ENCODE results near the gene HGD. TPM values are rescaled to one million over a fixed set of nuclear protein-coding genes. Genes with fewer than 3 reads are reported as not detected.

The HGD gene
- total and polyA plus RNA-seq, 4 donors, result 0.39 to 10.0 (median 1.2) TPM; not detected in 1

- H3K4me3 ChIP-seq (ENCODE audit: low read length in 2 of 2), result no peak overlapping the region
- ATAC-seq (ENCODE audit: low FRiP score) (no peak), DNase-seq (no peak)
- 37 to 50% methylated on average over 5 of the region's 5 CpGs for WGBS, 2 donors
- H3K27ac ChIP-seq (ENCODE audit: low read depth in 1 of 2, low read length in 2 of 2), result no peak overlapping the region
- H3K4me1 ChIP-seq (ENCODE audit: control insufficient read depth in 1 of 2, insufficient read depth in 2 of 2, low read length in 2 of 2), result no peaks in the 10 kb centered on the region
- peaks cover 1% of the 10 kb centered on the region for H3K9me3 ChIP-seq (ENCODE audit: control insufficient read depth, low read length)
- H3K27me3 ChIP-seq (ENCODE audit: control insufficient read depth in 1 of 2, insufficient read depth in 2 of 2, low read length in 1 of 2), result peaks cover 0 to 2% of the 10 kb centered on the region in 2 donors
- no peaks in the 10 kb centered on the region for H3K36me3 ChIP-seq (ENCODE audit: control insufficient read depth in 1 of 2, insufficient read depth in 2 of 2, low read length in 1 of 2)
- intact Hi-C loops (cut with DNase I), result no loop called here
Measured at GRCh38 chr3:120661945-120662344, 20.1 kb downstream of the HGD start.

- 4 to 8% methylated on average over 2 of the region's 2 CpGs for WGBS, 2 donors
- Histone ChIP-seq H3K27me3 (ENCODE audit: control insufficient read depth in 1 of 2, insufficient read depth in 2 of 2, low read length in 1 of 2) (peaks cover 0 to 2% of the 10 kb centered on the region in 2 donors), H3K27ac (ENCODE audit: low read depth in 1 of 2, low read length in 2 of 2) (no peak overlapping the region), H3K4me1 (ENCODE audit: control insufficient read depth in 1 of 2, insufficient read depth in 2 of 2, low read length in 2 of 2) (no peaks in the 10 kb centered on the region), H3K36me3 (ENCODE audit: control insufficient read depth in 1 of 2, insufficient read depth in 2 of 2, low read length in 1 of 2) (no peaks in the 10 kb centered on the region), H3K9me3 (ENCODE audit: control insufficient read depth, low read length) (peaks cover 1% of the 10 kb centered on the region), H3K4me3 (ENCODE audit: low read length in 2 of 2) (no peak overlapping the region)
- intact Hi-C loops (cut with DNase I), result no loop called here
- DNase-seq (no peak), ATAC-seq (ENCODE audit: low FRiP score) (no peak)
Measured at GRCh38 chr3:120661106-120661905, 20.7 kb downstream of the HGD start.

- DNase-seq (no peak), ATAC-seq (ENCODE audit: low FRiP score) (no peak)
- intact Hi-C loops (cut with DNase I), result no loop called here
- H3K4me1 ChIP-seq (ENCODE audit: control insufficient read depth in 1 of 2, insufficient read depth in 2 of 2, low read length in 2 of 2), result no peaks in the 10 kb centered on the region
- peaks cover 1% of the 10 kb centered on the region for H3K9me3 ChIP-seq (ENCODE audit: control insufficient read depth, low read length)
- H3K4me3 ChIP-seq (ENCODE audit: low read length in 2 of 2), result no peak overlapping the region
- 85 to 97% methylated on average over 2 of the region's 2 CpGs for WGBS, 2 donors
- H3K36me3 ChIP-seq (ENCODE audit: control insufficient read depth in 1 of 2, insufficient read depth in 2 of 2, low read length in 1 of 2), result no peaks in the 10 kb centered on the region
- no peak overlapping the region for H3K27ac ChIP-seq (ENCODE audit: low read depth in 1 of 2, low read length in 2 of 2)
- H3K27me3 ChIP-seq (ENCODE audit: control insufficient read depth in 1 of 2, insufficient read depth in 2 of 2, low read length in 1 of 2), result peaks cover 0 to 2% of the 10 kb centered on the region in 2 donors
Measured at GRCh38 chr3:120659834-120660233, 22.2 kb downstream of the HGD start.

- peaks cover 1% of the 10 kb centered on the region for H3K9me3 ChIP-seq (ENCODE audit: control insufficient read depth, low read length)
- no peaks in the 10 kb centered on the region for H3K4me1 ChIP-seq (ENCODE audit: control insufficient read depth in 1 of 2, insufficient read depth in 2 of 2, low read length in 2 of 2)
- WGBS, 2 donors, result 75 to 87% methylated on average over 1 of the region's 1 CpG
- H3K27ac ChIP-seq (ENCODE audit: low read depth in 1 of 2, low read length in 2 of 2), result no peak overlapping the region
- intact Hi-C loops (cut with DNase I), result no loop called here
- no peaks in the 10 kb centered on the region for H3K36me3 ChIP-seq (ENCODE audit: control insufficient read depth in 1 of 2, insufficient read depth in 2 of 2, low read length in 1 of 2)
- DNase-seq, result no peak
- H3K4me3 ChIP-seq (ENCODE audit: low read length in 2 of 2), result no peak overlapping the region
- ATAC-seq (ENCODE audit: low FRiP score), result no peak
- H3K27me3 ChIP-seq (ENCODE audit: control insufficient read depth in 1 of 2, insufficient read depth in 2 of 2, low read length in 1 of 2), result peaks cover 0 to 2% of the 10 kb centered on the region in 2 donors
Measured at GRCh38 chr3:120659285-120659684, 22.8 kb downstream of the HGD start.

GRCh38 chr3:120652896-120653545 lies 29.0 kb downstream of the HGD start:
- ATAC-seq (ENCODE audit: low FRiP score) (no peak), DNase-seq (no peak)
- H3K4me3 ChIP-seq (ENCODE audit: low read length in 2 of 2), result no peak overlapping the region
- H3K9me3 ChIP-seq (ENCODE audit: control insufficient read depth, low read length), result no peaks in the 10 kb centered on the region
- H3K27ac ChIP-seq (ENCODE audit: low read depth in 1 of 2, low read length in 2 of 2), result no peak overlapping the region
- WGBS, 2 donors, result 48 to 52% methylated on average over 5 of the region's 5 CpGs
- H3K27me3 ChIP-seq (ENCODE audit: control insufficient read depth in 1 of 2, insufficient read depth in 2 of 2, low read length in 1 of 2), result no peaks in the 10 kb centered on the region
- H3K4me1 ChIP-seq (ENCODE audit: control insufficient read depth in 1 of 2, insufficient read depth in 2 of 2, low read length in 2 of 2), result no peaks in the 10 kb centered on the region
- H3K36me3 ChIP-seq (ENCODE audit: control insufficient read depth in 1 of 2, insufficient read depth in 2 of 2, low read length in 1 of 2), result no peaks in the 10 kb centered on the region
- intact Hi-C loops (cut with DNase I), result no loop called here

- Histone ChIP-seq H3K4me1 (ENCODE audit: control insufficient read depth in 1 of 2, insufficient read depth in 2 of 2, low read length in 2 of 2) (no peaks in the 10 kb centered on the region), H3K27me3 (ENCODE audit: control insufficient read depth in 1 of 2, insufficient read depth in 2 of 2, low read length in 1 of 2) (no peaks in the 10 kb centered on the region), H3K36me3 (ENCODE audit: control insufficient read depth in 1 of 2, insufficient read depth in 2 of 2, low read length in 1 of 2) (no peaks in the 10 kb centered on the region), H3K4me3 (ENCODE audit: low read length in 2 of 2) (no peak overlapping the region), H3K27ac (ENCODE audit: low read depth in 1 of 2, low read length in 2 of 2) (no peak overlapping the region), H3K9me3 (ENCODE audit: control insufficient read depth, low read length) (no peaks in the 10 kb centered on the region)
- intact Hi-C loops (cut with DNase I), result no loop called here
- no peak for DNase-seq
- no peak for ATAC-seq (ENCODE audit: low FRiP score)
- WGBS, 2 donors, result 71 to 87% methylated on average over 3 of the region's 3 CpGs
Measured at GRCh38 chr3:120652281-120652680, 29.8 kb downstream of the HGD start.

- 91% methylated on average over 2 of the region's 2 CpGs for WGBS, 2 donors
- DNase-seq (no peak), ATAC-seq (ENCODE audit: low FRiP score) (no peak)
- Histone ChIP-seq H3K4me3 (ENCODE audit: low read length in 2 of 2) (no peak overlapping the region), H3K4me1 (ENCODE audit: control insufficient read depth in 1 of 2, insufficient read depth in 2 of 2, low read length in 2 of 2) (no peaks in the 10 kb centered on the region), H3K27me3 (ENCODE audit: control insufficient read depth in 1 of 2, insufficient read depth in 2 of 2, low read length in 1 of 2) (no peaks in the 10 kb centered on the region), H3K36me3 (ENCODE audit: control insufficient read depth in 1 of 2, insufficient read depth in 2 of 2, low read length in 1 of 2) (no peaks in the 10 kb centered on the region), H3K27ac (ENCODE audit: low read depth in 1 of 2, low read length in 2 of 2) (no peak overlapping the region), H3K9me3 (ENCODE audit: control insufficient read depth, low read length) (no peaks in the 10 kb centered on the region)
- intact Hi-C loops (cut with DNase I), result no loop called here
Measured at GRCh38 chr3:120650311-120650710, 31.7 kb downstream of the HGD start.

GRCh38 chr3:120649830-120650233 lies 32.2 kb downstream of the HGD start:
- ATAC-seq (ENCODE audit: low FRiP score), result no peak
- intact Hi-C loops (cut with DNase I), result no loop called here
- 75% methylated on average over 3 of the region's 3 CpGs for WGBS, 2 donors

GRCh38 chr3:120648290-120648689 lies 33.7 kb downstream of the HGD start:
- H3K27ac ChIP-seq (ENCODE audit: low read depth in 1 of 2, low read length in 2 of 2), result no peak overlapping the region
- H3K36me3 ChIP-seq (ENCODE audit: control insufficient read depth in 1 of 2, insufficient read depth in 2 of 2, low read length in 1 of 2), result no peaks in the 10 kb centered on the region
- H3K9me3 ChIP-seq (ENCODE audit: control insufficient read depth, low read length), result no peaks in the 10 kb centered on the region
- ATAC-seq (ENCODE audit: low FRiP score) (no peak), DNase-seq (no peak)
- no peaks in the 10 kb centered on the region for H3K4me1 ChIP-seq (ENCODE audit: control insufficient read depth in 1 of 2, insufficient read depth in 2 of 2, low read length in 2 of 2)
- intact Hi-C loops (cut with DNase I), result no loop called here
- H3K27me3 ChIP-seq (ENCODE audit: control insufficient read depth in 1 of 2, insufficient read depth in 2 of 2, low read length in 1 of 2), result no peaks in the 10 kb centered on the region
- H3K4me3 ChIP-seq (ENCODE audit: low read length in 2 of 2), result no peak overlapping the region
- WGBS, 2 donors, result 91 to 94% methylated on average over 5 of the region's 5 CpGs

More at GRCh38 chr3:120649830-120650233, 32.2 kb downstream of the HGD start:
- Histone ChIP-seq H3K9me3 (ENCODE audit: control insufficient read depth, low read length) (no peaks in the 10 kb centered on the region), H3K27me3 (ENCODE audit: control insufficient read depth in 1 of 2, insufficient read depth in 2 of 2, low read length in 1 of 2) (no peaks in the 10 kb centered on the region), H3K27ac (ENCODE audit: low read depth in 1 of 2, low read length in 2 of 2) (no peak overlapping the region), H3K36me3 (ENCODE audit: control insufficient read depth in 1 of 2, insufficient read depth in 2 of 2, low read length in 1 of 2) (no peaks in the 10 kb centered on the region), H3K4me1 (ENCODE audit: control insufficient read depth in 1 of 2, insufficient read depth in 2 of 2, low read length in 2 of 2) (no peaks in the 10 kb centered on the region), H3K4me3 (ENCODE audit: low read length in 2 of 2) (no peak overlapping the region)
- no peak for DNase-seq

All from aorta (tissue), 5 donors.